ENCODE results near the gene MAGI3. TPM values are rescaled to one million over a fixed set of nuclear protein-coding genes. Genes with fewer than 3 reads are reported as not detected.

Gene MAGI3
- total and polyA plus RNA-seq, 4 donors: 3.0 to 28.8 (median 7.5) TPM

DNA sequence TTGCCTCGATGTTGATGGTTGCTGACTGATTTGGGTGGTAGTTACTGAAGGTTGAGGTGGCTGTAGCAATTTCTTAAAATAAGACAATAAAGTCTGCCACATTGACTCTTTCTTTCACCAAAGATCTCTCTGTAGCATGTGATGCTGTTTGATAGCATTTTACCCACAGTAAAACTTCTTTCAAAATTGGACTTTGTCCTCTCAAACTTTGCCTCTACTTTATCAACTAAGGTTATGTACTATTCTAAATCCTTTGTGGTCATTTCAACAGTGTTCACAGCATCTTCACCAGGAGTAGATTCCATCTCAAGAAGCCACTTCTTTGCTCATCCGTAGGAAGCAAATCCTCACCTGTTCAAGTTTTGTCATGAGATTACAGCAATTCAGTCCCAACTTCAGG is 275.8 kb downstream of the MAGI3 start:
- H3K27ac ChIP-seq (ENCODE audit: low read depth in 1 of 2, low read length in 2 of 2): no peak overlapping the region
- peaks cover 0 to 3% (median 0%) of the 10 kb centered on the region in 4 donors for H3K36me3 ChIP-seq (ENCODE audit: control insufficient read depth in 4 of 4, insufficient read depth in 3 of 4, low read depth in 1 of 4, low read length in 3 of 4)
- no peak overlapping the region for H3K4me3 ChIP-seq (ENCODE audit: low read depth in 1 of 3, low read length in 3 of 3)
- H3K9me3 ChIP-seq (ENCODE audit: control insufficient read depth in 4 of 4, low read length in 3 of 4): no peaks in the 10 kb centered on the region
- 94% methylated on average over 2 of the region's 2 CpGs for WGBS
- H3K27me3 ChIP-seq (ENCODE audit: control insufficient read depth in 4 of 4, insufficient read depth in 4 of 4, low read length in 3 of 4): no peaks in the 10 kb centered on the region
- peak in 1 of 2 donors; percentile 37 for TF ChIP-seq HNF4A (conservative IDR thresholded peaks at IDR 0.05)
- no peak for TF ChIP-seq SP1 (IDR thresholded peaks at IDR 0.05)
- TF ChIP-seq, protein P1, sequence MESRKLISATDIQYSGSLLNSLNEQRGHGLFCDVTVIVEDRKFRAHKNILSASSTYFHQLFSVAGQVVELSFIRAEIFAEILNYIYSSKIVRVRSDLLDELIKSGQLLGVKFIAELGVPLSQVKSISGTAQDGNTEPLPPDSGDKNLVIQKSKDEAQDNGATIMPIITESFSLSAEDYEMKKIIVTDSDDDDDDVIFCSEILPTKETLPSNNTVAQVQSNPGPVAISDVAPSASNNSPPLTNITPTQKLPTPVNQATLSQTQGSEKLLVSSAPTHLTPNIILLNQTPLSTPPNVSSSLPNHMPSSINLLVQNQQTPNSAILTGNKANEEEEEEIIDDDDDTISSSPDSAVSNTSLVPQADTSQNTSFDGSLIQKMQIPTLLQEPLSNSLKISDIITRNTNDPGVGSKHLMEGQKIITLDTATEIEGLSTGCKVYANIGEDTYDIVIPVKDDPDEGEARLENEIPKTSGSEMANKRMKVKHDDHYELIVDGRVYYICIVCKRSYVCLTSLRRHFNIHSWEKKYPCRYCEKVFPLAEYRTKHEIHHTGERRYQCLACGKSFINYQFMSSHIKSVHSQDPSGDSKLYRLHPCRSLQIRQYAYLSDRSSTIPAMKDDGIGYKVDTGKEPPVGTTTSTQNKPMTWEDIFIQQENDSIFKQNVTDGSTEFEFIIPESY (IDR thresholded peaks at IDR 0.05): no peak
- H3K9ac ChIP-seq (ENCODE audit: low read depth in 1 of 2, low read length in 2 of 2): no peak overlapping the region
- no peaks in the 10 kb centered on the region for H3K4me1 ChIP-seq (ENCODE audit: control insufficient read depth in 4 of 4, insufficient read depth in 4 of 4, low read length in 3 of 4)
- DNase-seq (ENCODE audit: low spot score): no peak

GRCh38 chr1:113669988-113670387 is 279.7 kb downstream of the MAGI3 start:
- no peak overlapping the region for H3K9ac ChIP-seq (ENCODE audit: low read depth in 1 of 2, low read length in 2 of 2)
- no peaks in the 10 kb centered on the region for H3K9me3 ChIP-seq (ENCODE audit: control insufficient read depth in 4 of 4, low read length in 3 of 4)
- no peaks in the 10 kb centered on the region for H3K4me1 ChIP-seq (ENCODE audit: control insufficient read depth in 4 of 4, insufficient read depth in 4 of 4, low read length in 3 of 4)
- DNase-seq (ENCODE audit: low spot score): no peak
- H3K36me3 ChIP-seq (ENCODE audit: control insufficient read depth in 4 of 4, insufficient read depth in 3 of 4, low read depth in 1 of 4, low read length in 3 of 4): peaks cover 2 to 20% (median 11%) of the 10 kb centered on the region in 4 donors
- 87% methylated on average over 1 of the region's 1 CpG for WGBS
- H3K4me3 ChIP-seq (ENCODE audit: low read depth in 1 of 3, low read length in 3 of 3): no peak overlapping the region
- TF ChIP-seq CTCF (IDR thresholded peaks at IDR 0.05; ENCODE audit: low read depth, low read length, missing input control): no peak
- TF ChIP-seq FOXA2 (IDR thresholded peaks at IDR 0.05): no peak
- TF ChIP-seq SP1 (IDR thresholded peaks at IDR 0.05): no peak
- TF ChIP-seq ATF3 (IDR thresholded peaks at IDR 0.05): no peak
- TF ChIP-seq TAF1 (conservative IDR thresholded peaks at IDR 0.05): no peak
- no peak for TF ChIP-seq YY1 (IDR thresholded peaks at IDR 0.05)
- TF ChIP-seq, protein P1 (IDR thresholded peaks at IDR 0.05): no peak
- no peak for TF ChIP-seq EGR1 (IDR thresholded peaks at IDR 0.05; ENCODE audit: low read depth in 2 of 2)
- TF ChIP-seq HNF4G (IDR thresholded peaks at IDR 0.05): no peak
- no peak for TF ChIP-seq JUND (IDR thresholded peaks at IDR 0.05)
- TF ChIP-seq HNF4A (conservative IDR thresholded peaks at IDR 0.05): no peak
- TF ChIP-seq RXRA (IDR thresholded peaks at IDR 0.05): no peak
- TF ChIP-seq, protein P2, sequence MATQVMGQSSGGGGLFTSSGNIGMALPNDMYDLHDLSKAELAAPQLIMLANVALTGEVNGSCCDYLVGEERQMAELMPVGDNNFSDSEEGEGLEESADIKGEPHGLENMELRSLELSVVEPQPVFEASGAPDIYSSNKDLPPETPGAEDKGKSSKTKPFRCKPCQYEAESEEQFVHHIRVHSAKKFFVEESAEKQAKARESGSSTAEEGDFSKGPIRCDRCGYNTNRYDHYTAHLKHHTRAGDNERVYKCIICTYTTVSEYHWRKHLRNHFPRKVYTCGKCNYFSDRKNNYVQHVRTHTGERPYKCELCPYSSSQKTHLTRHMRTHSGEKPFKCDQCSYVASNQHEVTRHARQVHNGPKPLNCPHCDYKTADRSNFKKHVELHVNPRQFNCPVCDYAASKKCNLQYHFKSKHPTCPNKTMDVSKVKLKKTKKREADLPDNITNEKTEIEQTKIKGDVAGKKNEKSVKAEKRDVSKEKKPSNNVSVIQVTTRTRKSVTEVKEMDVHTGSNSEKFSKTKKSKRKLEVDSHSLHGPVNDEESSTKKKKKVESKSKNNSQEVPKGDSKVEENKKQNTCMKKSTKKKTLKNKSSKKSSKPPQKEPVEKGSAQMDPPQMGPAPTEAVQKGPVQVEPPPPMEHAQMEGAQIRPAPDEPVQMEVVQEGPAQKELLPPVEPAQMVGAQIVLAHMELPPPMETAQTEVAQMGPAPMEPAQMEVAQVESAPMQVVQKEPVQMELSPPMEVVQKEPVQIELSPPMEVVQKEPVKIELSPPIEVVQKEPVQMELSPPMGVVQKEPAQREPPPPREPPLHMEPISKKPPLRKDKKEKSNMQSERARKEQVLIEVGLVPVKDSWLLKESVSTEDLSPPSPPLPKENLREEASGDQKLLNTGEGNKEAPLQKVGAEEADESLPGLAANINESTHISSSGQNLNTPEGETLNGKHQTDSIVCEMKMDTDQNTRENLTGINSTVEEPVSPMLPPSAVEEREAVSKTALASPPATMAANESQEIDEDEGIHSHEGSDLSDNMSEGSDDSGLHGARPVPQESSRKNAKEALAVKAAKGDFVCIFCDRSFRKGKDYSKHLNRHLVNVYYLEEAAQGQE (IDR thresholded peaks at IDR 0.05): no peak
- no peaks in the 10 kb centered on the region for H3K27me3 ChIP-seq (ENCODE audit: control insufficient read depth in 4 of 4, insufficient read depth in 4 of 4, low read length in 3 of 4)
- H3K27ac ChIP-seq (ENCODE audit: low read depth in 1 of 2, low read length in 2 of 2): no peak overlapping the region

Data from liver (tissue), 9 donors.